ENCODE results near the gene TTN.

GRCh38 chr2:178615969-178616368 lies 191.3 kb downstream of the TTN start:
- TF ChIP-seq CTCF (IDR thresholded peaks at IDR 0.05) (no peak), EP300 (IDR thresholded peaks at IDR 0.05) (no peak)

Data from upper lobe of left lung (tissue), 4 donors.